RWPE2 (cell line): Measurements from ENCODE around the gene MLPH.

ENCODE experiments used
- ATAC-seq: fragments of 200-7000 bp; cut with Tn5 transposase; 3 replicates; pipeline ENCODE4 v1.9.1; 2021; ENCODE audit warnings: low read depth
- DNase-seq: peaks from one replicate; pipeline ENCODE4 v3.0.0-alpha.2; 2020; ENCODE audit warnings: low spot score
- H3K27ac ChIP-seq: fragments of 450-650 bp; 2 replicates; pipeline ENCODE4 v1.5.1; 2017; ENCODE audit warnings: mild to moderate bottlenecking; ENCODE audit not compliant: poor library complexity, severe bottlenecking
- H3K27me3 ChIP-seq: fragments of 250-450 bp; sonication (Bioruptor Pico); 2 replicates; pipeline ENCODE4 v1.5.1; 2021; ENCODE audit warnings: mild to moderate bottlenecking, moderate library complexity; ENCODE audit not compliant: insufficient read depth, poor library complexity, severe bottlenecking
- H3K36me3 ChIP-seq: fragments of 250-450 bp; sonication (Bioruptor Pico); 2 replicates; pipeline ENCODE4 v1.5.1; 2020; ENCODE audit warnings: low read depth, mild to moderate bottlenecking, moderate library complexity
- H3K4me1 ChIP-seq: fragments of 250-450 bp; sonication (Bioruptor Pico); 2 replicates; pipeline ENCODE4 v1.5.1; 2021; ENCODE audit warnings: mild to moderate bottlenecking, moderate library complexity; ENCODE audit not compliant: insufficient read depth, poor library complexity, severe bottlenecking
- H3K4me3 ChIP-seq: fragments of 250-450 bp; sonication (Bioruptor Pico); 2 replicates; pipeline ENCODE4 v1.5.1; 2021; ENCODE audit warnings: mild to moderate bottlenecking, moderate library complexity; ENCODE audit not compliant: severe bottlenecking
- H3K9me3 ChIP-seq: fragments of 250-450 bp; sonication (Bioruptor Pico); 2 replicates; pipeline ENCODE4 v1.5.1; 2021; ENCODE audit warnings: mild to moderate bottlenecking, moderate library complexity; ENCODE audit not compliant: severe bottlenecking
- TF ChIP-seq, protein P1 (sequence below): fragments of 450-650 bp; IDR thresholded peaks from one replicate; pipeline ENCODE4 v1.5.1; 2017; ENCODE audit warnings: mild to moderate bottlenecking, moderate library complexity; ENCODE audit not compliant: poor library complexity, severe bottlenecking

MLPH gene

DNA sequence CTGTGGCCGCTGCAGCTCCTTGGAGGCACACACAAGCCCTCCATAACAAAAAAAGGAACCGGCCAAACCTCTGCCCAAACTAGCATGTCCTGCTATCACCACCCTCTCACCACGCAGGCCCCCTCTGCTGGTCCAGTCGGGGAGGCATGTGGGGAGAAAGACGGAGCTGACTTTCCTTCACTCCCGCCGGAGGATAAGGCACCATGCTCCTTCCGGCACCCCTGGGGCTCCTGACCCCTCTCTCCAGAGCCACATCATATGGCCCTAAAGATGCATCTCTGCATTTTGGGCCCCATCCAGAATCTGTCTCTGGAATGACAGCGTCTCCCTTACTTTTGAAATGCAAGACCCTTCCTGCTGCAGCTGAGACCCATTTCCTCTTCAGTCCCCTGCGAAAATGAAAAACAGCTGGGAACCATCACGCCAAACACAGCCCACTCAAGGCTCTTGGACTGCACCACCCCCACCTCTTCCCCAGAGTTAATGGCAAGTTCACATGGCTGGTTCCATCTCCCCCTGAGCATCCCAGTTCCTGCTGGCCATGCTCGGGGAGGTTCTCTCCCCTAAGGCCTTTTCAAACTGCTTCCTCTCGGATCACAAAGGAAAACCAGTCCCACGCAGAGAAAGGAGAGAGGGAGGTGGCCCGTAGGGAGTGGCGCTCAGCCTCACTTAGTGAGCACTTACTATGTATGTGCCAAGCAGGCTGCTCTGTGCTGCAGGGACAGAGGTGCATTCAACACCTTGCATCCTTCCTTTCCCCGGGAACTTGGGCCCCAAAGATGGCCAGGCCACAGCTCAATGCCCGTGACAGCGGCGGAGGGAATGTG is 35.2 kb upstream of the MLPH start:
- H3K27me3 ChIP-seq = no peaks in the 10 kb centered on the region
- H3K4me1 ChIP-seq = peaks cover 9% of the 10 kb centered on the region
- ATAC-seq (no peak), DNase-seq (no peak)
- no peaks in the 10 kb centered on the region for H3K36me3 ChIP-seq
- TF ChIP-seq, protein P1, sequence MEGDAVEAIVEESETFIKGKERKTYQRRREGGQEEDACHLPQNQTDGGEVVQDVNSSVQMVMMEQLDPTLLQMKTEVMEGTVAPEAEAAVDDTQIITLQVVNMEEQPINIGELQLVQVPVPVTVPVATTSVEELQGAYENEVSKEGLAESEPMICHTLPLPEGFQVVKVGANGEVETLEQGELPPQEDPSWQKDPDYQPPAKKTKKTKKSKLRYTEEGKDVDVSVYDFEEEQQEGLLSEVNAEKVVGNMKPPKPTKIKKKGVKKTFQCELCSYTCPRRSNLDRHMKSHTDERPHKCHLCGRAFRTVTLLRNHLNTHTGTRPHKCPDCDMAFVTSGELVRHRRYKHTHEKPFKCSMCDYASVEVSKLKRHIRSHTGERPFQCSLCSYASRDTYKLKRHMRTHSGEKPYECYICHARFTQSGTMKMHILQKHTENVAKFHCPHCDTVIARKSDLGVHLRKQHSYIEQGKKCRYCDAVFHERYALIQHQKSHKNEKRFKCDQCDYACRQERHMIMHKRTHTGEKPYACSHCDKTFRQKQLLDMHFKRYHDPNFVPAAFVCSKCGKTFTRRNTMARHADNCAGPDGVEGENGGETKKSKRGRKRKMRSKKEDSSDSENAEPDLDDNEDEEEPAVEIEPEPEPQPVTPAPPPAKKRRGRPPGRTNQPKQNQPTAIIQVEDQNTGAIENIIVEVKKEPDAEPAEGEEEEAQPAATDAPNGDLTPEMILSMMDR = no peak
- H3K9me3 ChIP-seq = peaks cover 2% of the 10 kb centered on the region
- H3K27ac ChIP-seq = no peak overlapping the region
- no peak overlapping the region for H3K4me3 ChIP-seq

GRCh38 chr2:237452861-237453260 is 34.2 kb upstream of the MLPH start:
- no peaks in the 10 kb centered on the region for H3K36me3 ChIP-seq
- ATAC-seq (no peak), DNase-seq (no peak)
- TF ChIP-seq, protein P1 = no peak
- H3K27ac ChIP-seq = no peak overlapping the region
- H3K4me3 ChIP-seq = no peak overlapping the region
- peaks cover 2% of the 10 kb centered on the region for H3K9me3 ChIP-seq
- H3K27me3 ChIP-seq = no peaks in the 10 kb centered on the region
- H3K4me1 ChIP-seq = peaks cover 9% of the 10 kb centered on the region

DNA sequence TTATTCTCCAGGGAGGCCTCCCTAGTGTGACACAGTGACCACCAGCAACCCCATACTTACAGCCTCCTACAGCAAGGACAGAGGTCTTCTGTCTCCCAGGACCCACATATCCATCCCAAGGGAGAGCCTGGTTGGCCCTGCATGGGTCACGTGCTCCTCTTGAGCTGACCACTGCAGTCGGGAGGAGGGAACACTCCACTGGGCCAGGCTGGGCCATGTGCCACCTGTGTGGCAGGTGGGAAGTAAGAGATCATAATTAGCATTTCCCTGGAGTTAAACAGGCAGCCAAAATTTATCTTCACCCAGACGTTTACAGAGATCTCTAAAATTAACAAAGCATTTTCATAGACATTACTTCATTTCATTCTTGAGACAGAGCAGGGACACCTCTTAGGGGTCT is 33.4 kb upstream of the MLPH start:
- Histone ChIP-seq H3K27me3 (no peaks in the 10 kb centered on the region), H3K27ac (no peak overlapping the region), H3K36me3 (no peaks in the 10 kb centered on the region), H3K9me3 (peaks cover 2% of the 10 kb centered on the region), H3K4me1 (peaks cover 9% of the 10 kb centered on the region), H3K4me3 (no peak overlapping the region)
- no peak for ATAC-seq
- TF ChIP-seq, protein P1 = no peak
- DNase-seq = no peak

DNA sequence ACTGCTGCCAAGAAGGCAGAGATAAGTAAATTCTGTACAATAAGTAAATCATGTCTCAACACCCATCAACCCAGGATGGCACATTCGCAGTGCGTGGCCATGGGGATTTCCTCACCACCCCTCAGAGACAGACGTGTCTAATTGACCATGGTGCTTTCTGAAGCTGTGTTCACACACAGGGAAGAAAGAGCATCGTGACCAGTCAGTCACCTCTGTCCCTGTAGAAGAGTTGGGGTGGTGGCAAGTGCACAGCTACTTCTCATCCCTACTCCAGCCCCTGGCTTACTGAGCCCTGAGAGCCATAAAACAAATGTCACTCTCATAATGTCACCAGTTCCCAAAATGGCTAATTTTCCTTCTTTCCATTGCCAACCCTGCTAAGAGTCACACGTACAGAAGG is 31.3 kb upstream of the MLPH start:
- Histone ChIP-seq H3K4me1 (peaks cover 27% of the 10 kb centered on the region), H3K4me3 (no peak overlapping the region), H3K27me3 (no peaks in the 10 kb centered on the region), H3K27ac (no peak overlapping the region), H3K9me3 (peaks cover 2% of the 10 kb centered on the region), H3K36me3 (no peaks in the 10 kb centered on the region)
- ATAC-seq = no peak
- TF ChIP-seq, protein P1 = no peak
- no peak for DNase-seq
